Stimulated activated CD8-positive, alpha-beta memory T cell treated with anti-CD3 and anti-CD28 coated beads, Interleukin-2, amount 100 ng/mL, for 1 hour (primary cell): ENCODE measurements around the gene CHCHD6.

Experiments used
- DNase-seq, 2 donors: peaks; one replicate each; pipeline ENCODE4 v3.0.0-alpha.2; 2020; ENCODE audit warnings: low read depth in 2 of 2

The CHCHD6 gene

DNA sequence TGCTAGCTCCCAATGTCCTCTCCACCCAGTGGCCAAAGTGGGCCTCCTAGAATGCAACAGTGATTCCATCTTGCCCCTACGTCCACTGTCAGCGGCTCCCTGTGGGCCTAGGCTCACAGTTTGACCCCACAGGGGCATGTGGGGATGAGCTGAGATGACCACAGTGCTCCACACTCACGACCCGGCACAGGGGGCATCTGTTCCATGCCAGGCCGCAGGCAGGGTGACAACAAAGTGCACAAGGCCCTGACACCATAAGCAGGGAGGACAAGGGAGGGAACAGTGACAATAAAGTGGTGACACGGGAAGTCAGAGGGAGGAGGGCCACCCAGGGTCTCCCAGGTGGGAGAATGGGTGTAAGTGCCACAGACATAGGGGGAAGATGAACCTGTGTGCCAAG, 273.8 kb downstream of the CHCHD6 start:
- DNase-seq = no peak

DNA sequence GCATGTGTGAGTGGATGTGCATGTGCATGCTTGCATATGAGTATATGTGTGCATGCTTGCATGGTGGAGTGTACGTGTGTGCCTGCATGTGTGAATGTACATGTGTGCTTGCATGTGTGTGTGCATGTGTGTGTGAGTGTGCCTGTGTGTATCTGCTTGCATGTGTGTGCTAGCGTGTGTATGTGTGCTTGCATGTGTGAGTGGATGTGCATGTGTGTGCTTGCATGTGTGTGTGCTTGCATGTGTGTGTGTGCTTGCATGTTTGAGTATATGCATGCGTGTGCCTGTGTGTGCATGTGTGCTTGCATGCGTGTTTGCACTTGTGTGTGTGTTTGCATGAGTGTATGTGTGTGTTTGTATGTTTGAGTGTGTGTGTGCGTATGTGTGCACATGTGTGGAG, 274.3 kb downstream of the CHCHD6 start:
- DNase-seq = no peak

DNA sequence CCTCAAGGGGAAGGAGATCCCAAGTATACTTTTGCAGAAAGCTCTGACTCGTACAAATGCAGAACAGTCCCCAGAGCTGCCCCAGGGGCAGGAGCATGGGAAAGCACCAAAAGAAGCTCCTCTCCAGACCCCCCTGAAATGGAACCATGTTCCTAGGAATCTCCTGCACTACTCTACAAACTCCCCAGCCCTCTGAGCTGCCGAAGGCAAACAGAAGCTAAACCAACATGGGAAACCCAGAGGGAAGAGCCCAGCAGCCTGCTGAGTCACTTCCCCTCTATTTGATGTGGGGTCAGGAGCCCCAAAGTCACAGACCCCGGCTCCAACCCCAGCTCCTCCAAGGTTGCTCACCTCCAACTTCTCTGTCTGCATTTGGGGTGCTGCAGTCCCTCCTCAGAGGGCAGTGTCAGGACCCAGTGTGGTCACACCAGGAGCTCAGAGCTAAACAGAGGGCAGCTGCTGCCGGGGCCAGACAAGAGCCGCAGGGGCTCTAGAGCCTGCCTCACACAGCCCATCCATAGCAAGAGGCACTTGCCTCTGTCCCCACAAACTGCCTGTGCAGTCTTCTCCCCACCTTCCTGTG, 275.1 kb downstream of the CHCHD6 start:
- no peak for DNase-seq

GRCh38 chr3:126980266-126980811, 276.3 kb downstream of the CHCHD6 start:
- DNase-seq = no peak

DNA sequence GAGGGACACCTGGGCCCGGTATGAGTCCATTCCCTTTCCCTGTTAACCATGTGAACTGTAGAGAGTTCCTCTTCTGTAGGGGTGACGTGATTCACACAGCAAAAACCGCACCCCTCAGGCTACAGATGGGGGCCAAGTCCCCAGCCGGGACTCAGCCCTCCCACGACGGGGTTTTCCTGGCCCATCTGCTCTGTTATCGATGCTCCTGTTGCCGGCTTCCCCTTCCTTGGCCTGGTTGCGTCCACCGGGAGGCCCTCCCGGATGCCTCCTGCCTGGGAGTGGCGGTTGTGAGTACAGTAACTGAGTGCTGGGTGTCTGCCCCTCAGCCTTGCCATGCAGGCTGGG, 278.1 kb downstream of the CHCHD6 start:
- peak; percentile 21 to 34 for DNase-seq

GRCh38 chr3:126982471-126983175, 278.6 kb downstream of the CHCHD6 start, which contains the start of gene PLXNA1:
TSS of gene PLXNA1 (plus strand) at chr3:126983115. CDS start at chr3:126988594, 5,479 bp downstream.
- peak; percentile 75 to 79 for DNase-seq

- DNase-seq = no peak
These were observed 279.2 kb downstream of the CHCHD6 start for GRCh38 chr3:126983276-126983652.

- DNase-seq = no peak
These were observed 279.8 kb downstream of the CHCHD6 start for GRCh38 chr3:126983653-126984390.

DNA sequence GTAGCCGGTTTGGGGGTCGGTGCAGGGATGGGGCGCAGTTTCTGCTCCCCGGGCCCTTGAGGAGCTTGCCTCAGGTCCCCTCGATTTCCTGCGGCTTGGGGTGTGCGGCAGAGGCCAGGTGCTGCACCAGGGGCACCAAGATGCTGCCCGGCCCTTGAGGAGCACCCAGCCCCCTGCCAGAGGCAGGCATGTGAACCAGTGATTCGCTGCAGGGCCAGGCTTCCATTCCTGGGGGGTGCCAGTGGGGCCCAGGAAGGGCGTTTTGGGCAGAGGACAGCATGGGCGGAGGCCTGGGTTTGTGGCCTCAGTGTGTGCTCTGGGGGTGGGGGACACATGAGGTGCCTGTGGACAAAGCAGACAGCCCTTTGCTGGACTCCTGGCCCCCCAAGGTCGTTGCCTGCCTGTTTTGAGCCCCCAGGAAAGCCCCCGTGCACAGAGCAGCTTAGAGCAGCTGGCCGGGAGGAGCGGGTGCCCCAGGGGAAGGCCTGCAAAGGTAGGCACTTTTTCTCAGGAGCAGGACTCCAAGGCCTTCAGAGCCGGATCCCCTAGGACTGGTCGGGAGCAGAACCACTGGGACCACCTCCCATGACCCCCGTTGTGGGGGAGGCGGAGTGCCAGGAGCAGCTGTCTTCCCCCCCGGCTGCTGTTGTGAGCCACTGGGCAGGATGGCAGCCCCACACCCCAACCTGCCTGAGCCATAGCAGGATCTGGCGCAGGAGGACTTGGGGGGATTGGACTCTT, 280.5 kb downstream of the CHCHD6 start:
- no peak for DNase-seq

DNA sequence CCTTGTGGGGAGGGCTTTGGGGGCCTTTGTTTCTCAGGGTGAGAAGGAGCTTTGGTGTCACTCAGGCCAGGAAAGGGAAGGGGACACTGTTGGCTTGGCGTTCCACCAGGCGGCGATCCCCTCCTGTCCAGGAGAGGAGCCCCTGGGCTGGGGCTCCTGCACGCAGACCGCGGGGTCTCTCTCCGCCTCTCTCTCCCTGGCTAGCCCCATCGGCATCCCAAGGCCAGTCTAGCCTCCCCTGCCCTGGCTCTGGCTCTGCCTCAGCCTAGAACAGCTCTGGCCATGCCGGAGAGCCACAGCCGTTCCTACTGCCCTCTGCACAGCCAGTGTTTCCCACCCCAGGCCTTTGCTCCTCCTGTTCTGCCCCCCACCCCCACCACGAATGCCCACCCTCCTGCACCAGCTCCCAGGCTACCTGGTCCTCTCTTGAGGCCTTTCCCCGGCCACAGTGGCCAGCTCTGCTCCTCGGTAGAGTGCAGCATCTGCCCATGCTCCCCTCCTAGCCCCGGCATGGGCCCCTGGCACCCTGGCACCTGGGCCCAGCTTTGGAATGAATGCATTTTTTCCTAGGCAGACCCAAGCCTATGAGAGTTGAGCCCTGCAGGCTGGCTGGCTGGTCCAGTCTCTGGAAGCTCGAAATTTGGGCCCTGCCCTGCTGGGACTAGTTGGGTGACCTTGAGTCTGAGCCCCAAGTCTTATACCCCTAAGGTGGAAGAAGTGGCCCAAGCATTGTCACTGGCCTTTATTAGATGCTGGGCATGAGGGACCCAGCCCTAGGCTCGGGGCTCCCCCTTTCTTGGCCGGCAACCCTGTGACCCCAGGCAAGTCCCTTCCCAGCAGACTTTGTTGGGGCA, 281.3 kb downstream of the CHCHD6 start:
- no peak for DNase-seq

DNA sequence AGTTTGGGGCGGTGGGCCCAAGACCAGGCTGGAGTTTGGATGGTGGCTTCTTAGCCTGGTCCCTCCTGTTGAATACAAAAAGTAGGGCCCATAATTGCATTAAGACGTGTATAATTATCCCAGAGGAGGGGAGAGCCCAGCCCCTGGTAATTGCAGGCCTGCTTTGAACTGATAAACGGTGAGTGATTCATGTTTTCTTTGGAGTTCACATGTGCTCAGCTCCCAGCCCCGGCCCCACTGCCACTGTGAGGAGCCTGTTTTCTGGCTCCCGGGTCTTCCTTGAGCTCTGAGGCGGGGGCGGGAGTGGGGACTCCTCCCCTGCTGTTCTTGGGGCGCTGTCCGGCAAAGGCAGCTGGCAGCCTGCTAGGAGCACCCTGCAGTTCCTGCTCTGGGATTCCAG, 282.0 kb downstream of the CHCHD6 start:
- DNase-seq = no peak

GRCh38 chr3:126987129-126987528, 283.1 kb downstream of the CHCHD6 start:
- DNase-seq = no peak

- no peak for DNase-seq
These were observed 283.6 kb downstream of the CHCHD6 start for GRCh38 chr3:126987596-126987995.

- no peak for DNase-seq
These were observed 284.5 kb downstream of the CHCHD6 start for GRCh38 chr3:126988451-126989021.

DNA sequence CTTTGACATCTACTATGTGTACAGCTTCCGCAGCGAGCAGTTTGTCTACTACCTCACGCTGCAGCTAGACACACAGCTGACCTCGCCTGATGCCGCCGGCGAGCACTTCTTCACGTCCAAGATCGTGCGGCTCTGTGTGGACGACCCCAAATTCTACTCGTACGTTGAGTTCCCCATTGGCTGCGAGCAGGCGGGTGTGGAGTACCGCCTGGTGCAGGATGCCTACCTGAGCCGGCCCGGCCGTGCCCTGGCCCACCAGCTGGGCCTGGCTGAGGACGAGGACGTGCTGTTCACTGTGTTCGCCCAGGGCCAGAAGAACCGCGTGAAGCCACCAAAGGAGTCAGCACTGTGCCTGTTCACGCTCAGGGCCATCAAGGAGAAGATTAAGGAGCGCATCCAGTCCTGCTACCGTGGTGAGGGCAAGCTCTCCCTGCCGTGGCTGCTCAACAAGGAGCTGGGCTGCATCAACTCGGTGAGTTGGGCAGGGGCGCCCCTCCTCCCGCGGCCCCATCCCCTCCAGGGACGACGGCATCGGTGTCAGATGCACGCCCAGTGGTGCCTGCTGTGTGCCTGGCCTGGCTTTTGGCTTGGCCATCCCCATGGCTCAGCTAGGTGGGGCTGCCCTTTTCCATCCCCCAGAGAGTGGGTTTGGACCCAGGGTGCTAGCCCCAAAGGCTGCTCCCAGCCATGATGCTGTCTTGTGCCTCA, 285.4 kb downstream of the CHCHD6 start:
- no peak for DNase-seq

GRCh38 chr3:126990024-126990700, 286.1 kb downstream of the CHCHD6 start:
- DNase-seq = no peak

- DNase-seq = no peak
These were observed 286.9 kb downstream of the CHCHD6 start for GRCh38 chr3:126990890-126991289.

- no peak for DNase-seq
These were observed 287.5 kb downstream of the CHCHD6 start for GRCh38 chr3:126991366-126992200.

DNA sequence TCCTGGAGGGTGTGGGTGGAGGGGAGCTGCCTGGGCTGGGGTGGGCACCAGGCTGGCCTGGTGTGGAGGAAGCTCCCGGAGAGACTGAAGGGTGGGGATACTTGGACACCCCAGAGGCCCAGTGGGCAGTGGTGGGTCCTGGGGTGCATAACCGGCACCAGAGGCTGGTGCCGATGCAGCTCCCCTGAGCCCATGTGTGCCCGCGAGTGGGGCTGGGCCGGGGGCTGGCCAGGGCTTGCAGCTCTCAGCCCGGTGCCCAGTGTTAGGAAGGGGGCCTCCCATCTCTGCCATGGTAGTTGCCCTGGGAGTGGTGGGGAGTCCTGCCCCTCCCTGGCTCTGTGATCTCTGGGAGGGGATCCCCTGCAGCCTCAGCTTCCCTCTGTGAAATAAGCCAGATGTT, 288.2 kb downstream of the CHCHD6 start:
- DNase-seq = no peak
